ENCODE data around the gene RREB1. TPM values are rescaled to one million over a fixed set of nuclear protein-coding genes. Genes with fewer than 3 reads are reported as not detected.

RREB1 gene
- total and polyA plus RNA-seq, 7 experiments from 2014 or later = 4.2 to 56.7 (median 49.2) TPM

DNA sequence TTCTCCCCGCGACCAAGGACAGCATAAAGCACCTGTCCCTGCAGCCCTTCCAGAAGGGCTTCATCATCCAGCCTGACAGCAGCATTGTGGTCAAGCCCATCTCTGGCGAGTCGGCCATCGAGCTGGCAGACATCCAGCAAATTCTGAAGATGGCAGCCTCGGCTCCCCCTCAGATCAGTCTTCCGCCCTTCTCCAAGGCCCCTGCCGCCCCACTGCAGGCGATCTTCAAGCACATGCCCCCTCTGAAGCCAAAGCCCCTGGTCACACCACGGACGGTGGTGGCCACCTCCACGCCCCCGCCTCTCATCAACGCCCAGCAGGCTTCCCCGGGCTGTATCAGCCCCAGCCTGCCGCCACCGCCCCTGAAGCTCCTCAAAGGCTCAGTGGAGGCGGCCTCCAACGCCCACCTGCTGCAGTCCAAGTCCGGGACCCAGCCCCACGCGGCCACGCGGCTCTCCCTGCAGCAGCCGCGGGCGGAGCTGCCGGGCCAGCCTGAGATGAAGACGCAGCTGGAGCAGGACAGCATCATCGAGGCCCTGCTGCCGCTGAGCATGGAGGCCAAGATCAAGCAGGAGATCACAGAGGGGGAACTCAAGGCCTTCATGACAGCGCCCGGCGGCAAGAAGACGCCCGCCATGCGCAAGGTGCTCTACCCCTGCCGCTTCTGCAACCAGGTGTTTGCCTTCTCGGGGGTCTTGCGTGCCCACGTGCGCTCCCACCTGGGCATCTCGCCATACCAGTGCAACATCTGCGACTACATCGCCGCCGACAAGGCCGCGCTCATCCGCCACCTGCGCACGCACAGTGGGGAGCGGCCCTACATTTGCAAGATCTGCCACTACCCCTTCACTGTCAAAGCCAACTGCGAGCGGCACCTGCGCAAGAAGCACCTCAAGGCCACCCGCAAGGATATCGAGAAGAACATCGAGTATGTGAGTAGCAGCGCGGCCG is 121.9 kb downstream of the RREB1 start:
- H3K9me3 ChIP-seq (ENCODE audit: control insufficient read depth in 2 of 3, low read length in 3 of 3) = no peaks in the 10 kb centered on the region
- H3K27me3 Mint-ChIP-seq = no peaks in the 10 kb centered on the region
- ChIA-PET POLR2A (no interaction called here), CTCF (no interaction called here)
- no peaks in the 10 kb centered on the region for H3K9me3 Mint-ChIP-seq
- intact Hi-C loops (cut with micrococcal nuclease) = no loop called here
- no peak overlapping the region for H3K27ac ChIP-seq (ENCODE audit: low read depth, low read length)
- no peaks in the 10 kb centered on the region for H3K27me3 ChIP-seq (ENCODE audit: control insufficient read depth in 2 of 2, insufficient read depth in 2 of 2, low read length in 2 of 2)
- H3K4me3 ChIP-seq (ENCODE audit: low read length) = no peak overlapping the region
- H3K4me3 Mint-ChIP-seq = peak overlapping the region in 1 of 10 donors; percentile 31
- peaks cover 0 to 12% of the 10 kb centered on the region in 2 donors for H3K4me1 ChIP-seq (ENCODE audit: control insufficient read depth in 2 of 2, insufficient read depth in 2 of 2, low read length in 2 of 2)
- DNase-seq (no peak), ATAC-seq (peak; percentile 18)
- H3K27ac Mint-ChIP-seq = peak overlapping the region in 3 of 9 donors; percentile 5 to 46 (median 43)
- peaks cover 3 to 70% (median 26%) of the 10 kb centered on the region in 5 donors for H3K36me3 Mint-ChIP-seq
- peaks cover 6 to 26% (median 10%) of the 10 kb centered on the region in 7 donors for H3K4me1 Mint-ChIP-seq
- peaks cover 3 to 86% (median 8%) of the 10 kb centered on the region in 3 experiments for H3K36me3 ChIP-seq (ENCODE audit: control insufficient read depth in 2 of 3, insufficient read depth in 3 of 3, low read length in 3 of 3)

DNA sequence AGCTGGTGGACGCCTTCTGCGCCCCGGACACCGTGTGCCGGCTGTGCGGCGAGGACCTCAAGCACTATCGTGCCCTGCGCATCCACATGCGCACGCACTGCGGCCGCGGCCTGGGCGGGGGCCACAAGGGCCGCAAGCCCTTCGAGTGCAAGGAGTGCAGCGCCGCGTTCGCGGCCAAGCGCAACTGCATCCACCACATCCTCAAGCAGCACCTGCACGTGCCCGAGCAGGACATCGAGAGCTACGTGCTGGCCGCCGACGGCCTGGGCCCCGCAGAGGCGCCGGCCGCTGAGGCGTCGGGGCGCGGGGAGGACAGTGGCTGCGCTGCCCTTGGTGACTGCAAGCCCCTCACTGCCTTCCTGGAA is 122.5 kb downstream of the RREB1 start:
- POLR2A ChIA-PET = no interaction called here
- intact Hi-C loops (cut with micrococcal nuclease) = no loop called here
- peaks cover 3 to 86% (median 8%) of the 10 kb centered on the region in 3 experiments for H3K36me3 ChIP-seq (ENCODE audit: control insufficient read depth in 2 of 3, insufficient read depth in 3 of 3, low read length in 3 of 3)
- Mint-ChIP-seq H3K4me3 (no peak overlapping the region), H3K36me3 (peaks cover 3 to 65% (median 26%) of the 10 kb centered on the region in 5 donors), H3K9me3 (no peaks in the 10 kb centered on the region), H3K27ac (no peak overlapping the region), H3K27me3 (no peaks in the 10 kb centered on the region), H3K4me1 (peaks cover 8 to 29% (median 9%) of the 10 kb centered on the region in 7 donors)
- H3K4me3 ChIP-seq (ENCODE audit: low read length) = no peak overlapping the region
- H3K27me3 ChIP-seq (ENCODE audit: control insufficient read depth in 2 of 2, insufficient read depth in 2 of 2, low read length in 2 of 2) = no peaks in the 10 kb centered on the region
- ATAC-seq = no peak
- CTCF ChIA-PET = no interaction called here
- DNase-seq = no peak
- no peak overlapping the region for H3K27ac ChIP-seq (ENCODE audit: low read depth, low read length)
- H3K4me1 ChIP-seq (ENCODE audit: control insufficient read depth in 2 of 2, insufficient read depth in 2 of 2, low read length in 2 of 2) = peaks cover 0 to 12% of the 10 kb centered on the region in 2 donors
- H3K9me3 ChIP-seq (ENCODE audit: control insufficient read depth in 2 of 3, low read length in 3 of 3) = no peaks in the 10 kb centered on the region

DNA sequence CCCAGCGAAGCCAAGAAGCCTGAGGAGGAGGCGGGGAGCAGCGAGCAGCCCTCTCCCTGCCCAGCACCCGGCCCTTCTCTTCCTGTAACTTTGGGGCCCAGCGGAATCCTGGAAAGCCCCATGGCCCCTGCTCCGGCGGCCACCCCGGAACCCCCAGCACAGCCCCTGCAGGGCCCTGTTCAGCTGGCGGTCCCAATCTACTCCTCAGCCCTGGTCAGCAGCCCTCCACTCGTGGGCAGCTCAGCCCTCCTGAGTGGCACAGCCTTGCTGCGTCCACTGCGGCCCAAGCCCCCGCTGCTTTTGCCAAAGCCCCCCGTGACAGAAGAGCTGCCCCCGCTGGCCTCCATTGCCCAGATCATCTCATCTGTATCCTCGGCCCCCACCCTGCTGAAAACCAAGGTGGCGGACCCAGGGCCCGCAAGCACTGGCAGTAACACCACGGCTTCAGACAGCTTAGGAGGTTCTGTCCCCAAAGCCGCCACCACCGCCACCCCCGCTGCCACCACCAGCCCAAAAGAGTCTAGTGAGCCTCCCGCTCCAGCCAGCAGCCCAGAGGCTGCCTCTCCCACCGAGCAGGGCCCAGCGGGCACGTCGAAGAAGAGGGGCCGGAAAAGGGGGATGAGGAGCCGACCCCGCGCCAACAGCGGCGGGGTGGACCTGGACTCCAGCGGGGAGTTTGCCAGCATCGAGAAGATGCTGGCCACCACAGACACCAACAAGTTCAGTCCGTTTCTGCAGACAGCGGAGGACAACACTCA is 123.4 kb downstream of the RREB1 start:
- peak overlapping the region in 2 of 10 donors; percentile 23 to 67 for H3K4me3 Mint-ChIP-seq
- H3K36me3 Mint-ChIP-seq = peaks cover 3 to 56% (median 33%) of the 10 kb centered on the region in 5 donors
- ChIA-PET CTCF (no interaction called here), POLR2A (no interaction called here)
- intact Hi-C loops (cut with micrococcal nuclease) = no loop called here
- Histone ChIP-seq H3K9me3 (ENCODE audit: control insufficient read depth in 2 of 3, low read length in 3 of 3) (no peaks in the 10 kb centered on the region), H3K36me3 (ENCODE audit: control insufficient read depth in 2 of 3, insufficient read depth in 3 of 3, low read length in 3 of 3) (peaks cover 3 to 86% (median 8%) of the 10 kb centered on the region in 3 experiments), H3K4me3 (ENCODE audit: low read length) (no peak overlapping the region), H3K27me3 (ENCODE audit: control insufficient read depth in 2 of 2, insufficient read depth in 2 of 2, low read length in 2 of 2) (no peaks in the 10 kb centered on the region), H3K27ac (ENCODE audit: low read depth, low read length) (no peak overlapping the region), H3K4me1 (ENCODE audit: control insufficient read depth in 2 of 2, insufficient read depth in 2 of 2, low read length in 2 of 2) (peaks cover 0 to 12% of the 10 kb centered on the region in 2 donors)
- no peaks in the 10 kb centered on the region for H3K27me3 Mint-ChIP-seq
- no peak for ATAC-seq
- H3K9me3 Mint-ChIP-seq = no peaks in the 10 kb centered on the region
- no peak for DNase-seq
- H3K4me1 Mint-ChIP-seq = peaks cover 8 to 33% (median 12%) of the 10 kb centered on the region in 7 donors
- H3K27ac Mint-ChIP-seq = peak overlapping the region in 3 of 9 donors; percentile 12 to 51 (median 19)

DNA sequence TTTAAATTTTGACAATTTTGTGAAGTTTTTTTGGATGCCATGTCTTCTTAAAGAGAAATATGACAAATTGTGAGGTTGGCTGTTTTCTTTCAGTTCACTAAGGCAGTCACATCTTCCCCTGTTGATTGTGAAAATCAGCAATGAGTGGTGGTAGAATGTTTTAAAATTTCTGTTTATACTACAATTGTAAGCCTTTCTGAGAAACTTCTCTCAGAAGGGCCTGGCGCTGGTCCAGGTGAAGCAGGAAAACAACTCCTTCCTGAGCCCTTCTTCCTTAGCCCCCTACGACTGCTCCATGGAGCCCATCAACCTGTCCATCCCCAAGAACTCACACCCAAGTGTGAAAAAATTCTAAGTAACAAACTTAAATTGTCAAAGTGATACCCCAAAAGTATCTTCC is 124.6 kb downstream of the RREB1 start:
- POLR2A ChIA-PET = no interaction called here
- ATAC-seq (no peak), DNase-seq (no peak)
- H3K4me3 Mint-ChIP-seq = peak overlapping the region in 6 of 10 donors; percentile 10 to 67 (median 32)
- H3K9me3 Mint-ChIP-seq = peaks cover 0 to 1% (median 0%) of the 10 kb centered on the region in 11 donors
- no peak overlapping the region for H3K27ac ChIP-seq (ENCODE audit: low read depth, low read length)
- H3K4me3 ChIP-seq (ENCODE audit: low read length) = no peak overlapping the region
- H3K4me1 ChIP-seq (ENCODE audit: control insufficient read depth in 2 of 2, insufficient read depth in 2 of 2, low read length in 2 of 2) = peaks cover 0 to 12% of the 10 kb centered on the region in 2 donors
- no peaks in the 10 kb centered on the region for H3K9me3 ChIP-seq (ENCODE audit: control insufficient read depth in 2 of 3, low read length in 3 of 3)
- H3K36me3 ChIP-seq (ENCODE audit: control insufficient read depth in 2 of 3, insufficient read depth in 3 of 3, low read length in 3 of 3) = peaks cover 0 to 82% (median 8%) of the 10 kb centered on the region in 3 experiments
- no peaks in the 10 kb centered on the region for H3K27me3 Mint-ChIP-seq
- H3K27me3 ChIP-seq (ENCODE audit: control insufficient read depth in 2 of 2, insufficient read depth in 2 of 2, low read length in 2 of 2) = no peaks in the 10 kb centered on the region
- H3K4me1 Mint-ChIP-seq = peaks cover 8 to 33% (median 13%) of the 10 kb centered on the region in 7 donors
- intact Hi-C loops (cut with micrococcal nuclease) = no loop called here
- peaks cover 3 to 48% (median 27%) of the 10 kb centered on the region in 5 donors for H3K36me3 Mint-ChIP-seq
- CTCF ChIA-PET = no interaction called here
- H3K27ac Mint-ChIP-seq = peak overlapping the region in 8 of 9 donors; percentile 42 to 90 (median 72)

DNA sequence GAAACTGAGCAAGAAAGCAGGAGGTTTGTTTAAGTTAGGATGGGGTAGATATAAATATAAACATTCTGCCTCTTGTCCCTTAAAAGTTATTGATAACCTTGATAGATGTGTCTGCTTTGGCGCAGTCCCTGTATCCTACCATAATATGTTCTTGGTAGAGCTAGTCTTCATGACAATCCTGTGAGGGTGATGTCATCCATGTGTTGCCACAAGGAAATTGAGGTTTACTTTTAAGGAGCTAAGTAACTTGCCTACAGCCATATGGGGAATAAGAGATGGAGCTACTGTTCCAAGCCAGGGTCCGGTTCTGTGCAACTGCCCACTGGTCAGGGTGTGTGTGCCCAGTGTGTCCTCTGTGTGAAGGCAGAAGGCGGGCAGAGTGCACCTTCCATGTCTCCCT is 126.8 kb downstream of the RREB1 start:
- H3K36me3 ChIP-seq (ENCODE audit: control insufficient read depth in 2 of 3, insufficient read depth in 3 of 3, low read length in 3 of 3) = peaks cover 0 to 65% (median 4%) of the 10 kb centered on the region in 3 experiments
- ChIA-PET POLR2A (interaction anchor here (0.7 kb wide), 1 partner anchor 73 kb away, joined by 3 read pairs; no protein-coding TSS in a partner anchor), CTCF (interaction anchor here (1.1 to 2.1 kb wide), 3 partner anchors 8 to 510 kb away, joined by 3 to 6 read pairs (median 5); no protein-coding TSS in a partner anchor)
- Mint-ChIP-seq H3K4me3 (no peak overlapping the region), H3K4me1 (peaks cover 12 to 37% (median 14%) of the 10 kb centered on the region in 7 donors), H3K27me3 (no peaks in the 10 kb centered on the region), H3K27ac (peak overlapping the region in 7 of 9 donors; percentile 15 to 76 (median 32)), H3K9me3 (peaks cover 0 to 1% (median 0%) of the 10 kb centered on the region in 11 donors), H3K36me3 (peaks cover 3 to 31% (median 14%) of the 10 kb centered on the region in 5 donors)
- no peaks in the 10 kb centered on the region for H3K27me3 ChIP-seq (ENCODE audit: control insufficient read depth in 2 of 2, insufficient read depth in 2 of 2, low read length in 2 of 2)
- H3K4me1 ChIP-seq (ENCODE audit: control insufficient read depth in 2 of 2, insufficient read depth in 2 of 2, low read length in 2 of 2) = peaks cover 0 to 12% of the 10 kb centered on the region in 2 donors
- no peak overlapping the region for H3K27ac ChIP-seq (ENCODE audit: low read depth, low read length)
- no peaks in the 10 kb centered on the region for H3K9me3 ChIP-seq (ENCODE audit: control insufficient read depth in 2 of 3, low read length in 3 of 3)
- intact Hi-C loops (cut with micrococcal nuclease) = no loop called here
- H3K4me3 ChIP-seq (ENCODE audit: low read length) = no peak overlapping the region
- DNase-seq (no peak), ATAC-seq (no peak)

DNA sequence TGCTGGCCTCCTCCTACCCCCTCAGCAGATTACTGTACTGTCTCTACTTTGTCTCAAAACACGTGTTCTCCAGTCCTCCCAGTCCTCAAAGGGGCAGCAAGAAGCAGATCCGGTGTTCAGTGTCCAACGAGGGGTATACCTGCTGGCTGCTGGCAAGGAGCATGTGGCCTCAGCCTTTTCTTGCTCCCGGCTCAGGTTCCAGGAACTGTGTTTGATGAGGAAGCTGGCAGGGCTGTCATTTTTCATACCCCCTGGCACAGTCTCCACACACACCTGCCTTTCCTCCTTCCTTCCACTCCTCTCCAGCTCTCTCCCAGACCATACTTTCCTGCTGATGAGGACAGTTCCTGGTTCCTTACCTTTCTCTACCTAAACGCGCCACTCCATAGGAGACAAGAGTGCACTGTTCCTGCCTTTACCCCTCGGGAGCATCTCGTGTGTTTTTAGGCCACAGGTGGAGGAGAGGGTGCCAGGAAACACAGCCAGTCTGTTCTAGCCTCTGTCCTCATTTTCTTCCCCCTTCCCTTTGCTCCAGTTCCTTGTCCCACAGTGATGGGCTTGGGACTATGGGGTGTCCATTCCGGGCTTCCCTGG is 128.0 kb downstream of the RREB1 start:
- no peaks in the 10 kb centered on the region for H3K27me3 ChIP-seq (ENCODE audit: control insufficient read depth in 2 of 2, insufficient read depth in 2 of 2, low read length in 2 of 2)

More for the DNA sequence above, 128.0 kb downstream of the RREB1 start:
- peaks cover 3 to 25% (median 12%) of the 10 kb centered on the region in 5 donors for H3K36me3 Mint-ChIP-seq
- peak overlapping the region in 7 of 9 donors; percentile 32 to 92 (median 43) for H3K27ac Mint-ChIP-seq
- H3K27ac ChIP-seq (ENCODE audit: low read depth, low read length) = no peak overlapping the region
- H3K4me1 Mint-ChIP-seq = peaks cover 12 to 37% (median 14%) of the 10 kb centered on the region in 7 donors
- no peaks in the 10 kb centered on the region for H3K27me3 Mint-ChIP-seq
- no peak overlapping the region for H3K4me3 ChIP-seq (ENCODE audit: low read length)
- intact Hi-C loops (cut with micrococcal nuclease) = no loop called here
- no peak overlapping the region for H3K4me3 Mint-ChIP-seq
- H3K4me1 ChIP-seq (ENCODE audit: control insufficient read depth in 2 of 2, insufficient read depth in 2 of 2, low read length in 2 of 2) = peaks cover 0 to 12% of the 10 kb centered on the region in 2 donors
- H3K9me3 Mint-ChIP-seq = peaks cover 0 to 1% (median 0%) of the 10 kb centered on the region in 11 donors
- no peak for ATAC-seq
- ChIA-PET CTCF (interaction anchor here (1.1 to 2.1 kb wide), 2 partner anchors 510 to 511 kb away, joined by 5 to 6 read pairs; no protein-coding TSS in a partner anchor), POLR2A (no interaction called here)
- DNase-seq = no peak
- no peaks in the 10 kb centered on the region for H3K9me3 ChIP-seq (ENCODE audit: control insufficient read depth in 2 of 3, low read length in 3 of 3)
- peaks cover 0 to 62% (median 0%) of the 10 kb centered on the region in 3 experiments for H3K36me3 ChIP-seq (ENCODE audit: control insufficient read depth in 2 of 3, insufficient read depth in 3 of 3, low read length in 3 of 3)

Data from naive thymus-derived CD4-positive, alpha-beta T cell (primary cell).